GM21737 (cell line): ENCODE data around the gene PRDM16.
"Not testable (repeated sequence)": the region's sequence is repeated elsewhere in the genome, so short reads cannot be mapped to it uniquely, and the experiment has no call there.

Experiments used
- ATAC-seq: cut with Tn5 transposase; IDR thresholded peaks from one replicate; pipeline ENCODE4 v1.9.1; 2021; ENCODE audit warnings: mild to moderate bottlenecking, moderate library complexity; ENCODE audit not compliant: unreplicated experiment

Gene PRDM16

DNA sequence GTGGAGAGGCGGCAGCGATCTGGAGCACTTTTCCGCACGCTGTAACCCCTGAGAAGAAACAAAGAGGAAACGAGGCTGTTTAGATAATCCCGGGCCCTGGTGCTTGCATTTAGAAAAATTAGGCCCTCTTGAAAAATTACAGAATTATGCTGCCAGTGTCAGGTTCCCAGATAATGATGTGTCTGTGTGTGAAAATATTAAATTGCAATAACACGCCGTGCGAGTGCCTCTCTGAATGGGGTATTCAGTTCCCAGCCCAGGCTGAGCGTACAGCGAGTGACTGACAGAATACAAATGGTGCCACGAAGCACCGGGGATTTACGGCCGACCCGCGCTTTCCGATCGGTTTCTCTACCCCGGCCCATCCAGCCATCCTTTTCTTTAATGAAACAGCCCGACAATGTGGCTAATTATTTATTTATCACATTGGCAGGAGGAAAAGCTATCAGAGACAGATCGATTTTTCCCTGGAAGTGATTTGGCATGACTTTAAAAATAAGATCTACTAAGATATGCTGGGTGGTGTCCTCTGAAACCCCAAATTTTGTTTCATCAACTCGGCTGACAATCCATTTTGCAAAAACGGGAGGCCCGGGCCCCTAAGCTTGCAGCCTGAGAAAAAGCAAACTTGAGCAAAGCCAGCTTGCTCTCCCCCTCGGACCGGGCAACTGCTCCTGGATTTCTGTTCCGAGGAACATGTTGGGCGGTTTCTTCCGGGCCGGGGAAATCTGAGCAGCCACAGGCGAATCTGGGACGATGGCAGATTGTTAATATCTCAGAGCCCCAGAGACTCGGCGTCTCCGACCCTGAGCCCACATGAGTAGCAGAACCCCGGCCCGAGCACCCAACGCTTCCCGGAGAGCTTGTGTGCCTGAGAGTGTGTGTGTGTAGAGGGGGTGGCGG, 11.3 kb downstream of the PRDM16 start:
- no peak for ATAC-seq

GRCh38 chr1:3081171-3081683, 12.2 kb downstream of the PRDM16 start:
- ATAC-seq = no peak

DNA sequence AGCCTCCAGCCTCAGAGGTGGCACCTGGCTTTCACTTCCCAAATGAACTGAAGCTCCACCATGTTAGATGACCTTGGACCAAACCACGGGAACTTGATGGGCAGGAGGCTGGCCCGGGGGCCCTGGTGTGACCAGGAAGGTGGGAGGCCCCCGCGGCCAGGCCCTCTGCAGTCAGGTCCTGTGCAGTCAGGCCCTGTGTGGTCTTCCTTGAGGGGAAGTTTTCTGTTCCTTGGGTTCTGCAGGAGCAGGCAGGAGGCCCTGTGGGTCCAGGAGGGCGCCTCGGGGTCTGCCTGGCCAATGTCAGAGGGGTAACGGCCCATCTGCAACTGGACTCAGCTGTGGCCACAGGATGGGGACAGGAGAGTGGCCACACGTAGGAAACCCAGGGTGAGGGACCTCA, 13.0 kb downstream of the PRDM16 start:
- ATAC-seq = no peak

GRCh38 chr1:3082571-3083516, 13.8 kb downstream of the PRDM16 start:
- ATAC-seq = no peak

- no peak for ATAC-seq
These were observed 15.2 kb downstream of the PRDM16 start for GRCh38 chr1:3084154-3084553.

DNA sequence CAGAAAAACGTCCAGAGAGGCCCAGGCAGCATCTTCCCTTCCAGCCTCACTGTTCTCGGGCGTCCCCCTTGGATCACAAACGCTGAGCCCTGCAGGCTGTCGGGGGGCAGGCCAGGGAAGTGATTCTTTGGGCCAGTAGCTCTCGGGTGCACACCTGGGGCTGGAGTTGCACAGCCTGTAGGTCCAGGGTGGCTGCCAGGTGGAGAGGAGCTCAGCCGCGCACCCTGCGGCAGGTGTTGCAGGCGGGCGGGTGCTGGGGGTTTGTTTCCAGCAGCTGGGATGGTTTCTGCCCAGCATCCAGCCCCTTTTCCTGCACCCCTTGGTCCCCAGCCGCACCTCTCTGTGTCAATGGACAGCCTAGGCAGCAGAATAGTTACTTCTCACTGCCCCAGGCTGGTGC, 15.7 kb downstream of the PRDM16 start:
- ATAC-seq = no peak

DNA sequence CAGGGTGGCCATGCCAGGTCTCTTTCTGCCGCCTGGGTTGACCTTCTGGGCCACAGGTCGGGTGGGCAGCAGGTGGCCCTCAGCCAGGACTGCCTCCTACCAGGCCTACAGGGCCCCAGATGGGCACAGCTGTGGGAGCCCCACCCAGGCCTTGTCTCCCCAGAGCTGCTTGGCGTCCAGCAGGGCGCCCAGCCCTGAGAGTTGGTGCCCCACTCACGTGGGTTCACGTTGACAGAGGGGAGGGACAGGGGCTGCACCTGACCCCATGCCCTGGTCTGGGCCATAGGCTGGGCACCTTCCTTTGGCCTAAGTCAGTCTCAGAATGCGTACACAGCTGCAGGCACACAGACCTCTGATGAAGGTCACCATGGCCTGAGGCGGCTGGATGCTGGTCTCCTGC, 16.7 kb downstream of the PRDM16 start:
- no peak for ATAC-seq

GRCh38 chr1:3086272-3086974, 17.4 kb downstream of the PRDM16 start:
- no peak for ATAC-seq

GRCh38 chr1:3087049-3087448, 18.0 kb downstream of the PRDM16 start:
- no peak for ATAC-seq

DNA sequence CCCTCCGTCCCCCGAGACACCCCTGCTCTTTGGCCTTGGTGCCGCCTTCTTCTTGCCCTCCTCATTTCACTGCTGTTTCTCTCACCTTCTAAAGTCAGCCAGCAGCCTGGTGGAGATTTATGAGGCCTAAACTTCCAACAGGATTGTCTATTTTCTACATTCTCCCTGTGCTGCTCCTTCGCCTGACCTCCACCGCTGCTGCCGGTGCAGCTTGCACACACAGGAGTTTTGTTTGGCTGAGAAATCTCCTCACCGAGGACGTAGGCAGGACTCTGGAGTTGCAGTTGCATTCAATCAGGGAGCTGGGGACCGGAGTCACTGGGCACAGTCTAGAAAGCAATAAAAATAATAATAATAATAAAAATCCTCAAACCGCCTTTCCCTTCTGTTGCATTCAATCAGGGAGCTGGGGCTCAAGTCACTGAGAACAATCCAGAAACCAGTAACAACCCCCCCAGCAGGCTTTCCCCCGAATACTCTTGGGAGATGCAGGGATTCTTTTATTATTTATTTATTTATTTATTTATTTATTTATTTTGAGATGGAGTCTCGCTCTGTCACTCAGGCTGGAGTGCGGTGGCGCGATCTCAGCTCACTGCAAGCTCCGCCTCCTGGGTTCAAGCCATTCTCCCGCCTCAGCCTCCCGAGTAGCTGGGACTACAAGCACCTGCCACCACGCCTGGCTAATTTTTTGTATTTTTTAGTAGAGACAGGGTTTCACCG, 19.1 kb downstream of the PRDM16 start:
- ATAC-seq = not testable (repeated sequence)

GRCh38 chr1:3089490-3089889, 20.5 kb downstream of the PRDM16 start:
- no peak for ATAC-seq

DNA sequence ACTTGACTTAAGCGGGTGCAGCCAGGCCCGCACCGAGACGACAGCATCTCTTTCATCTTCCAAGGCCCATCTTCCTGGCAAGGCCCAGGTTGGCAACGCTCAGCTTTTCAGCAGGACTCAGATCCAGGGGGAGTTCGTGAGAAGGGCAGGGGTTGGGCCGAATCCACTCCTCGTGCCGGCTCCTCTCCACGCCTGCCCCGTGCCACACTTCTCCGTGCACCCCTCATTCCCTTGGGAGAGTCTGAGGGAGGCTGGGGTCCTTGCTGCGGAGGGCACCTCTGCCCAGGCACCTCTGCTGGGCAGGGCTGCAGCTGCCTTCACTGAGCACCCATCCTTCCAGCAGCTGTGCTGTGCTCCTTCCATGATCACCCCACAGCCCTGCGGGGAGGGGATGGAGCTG, 22.3 kb downstream of the PRDM16 start:
- ATAC-seq = no peak

GRCh38 chr1:3092530-3092929, 23.5 kb downstream of the PRDM16 start:
- ATAC-seq = no peak

- ATAC-seq = no peak
These were observed 25.1 kb downstream of the PRDM16 start for GRCh38 chr1:3093898-3094626.

- no peak for ATAC-seq
These were observed 26.1 kb downstream of the PRDM16 start for GRCh38 chr1:3094863-3095780.

GRCh38 chr1:3096345-3096744, 27.3 kb downstream of the PRDM16 start:
- ATAC-seq = no peak

- ATAC-seq = no peak
These were observed 28.2 kb downstream of the PRDM16 start for GRCh38 chr1:3097231-3097630.

DNA sequence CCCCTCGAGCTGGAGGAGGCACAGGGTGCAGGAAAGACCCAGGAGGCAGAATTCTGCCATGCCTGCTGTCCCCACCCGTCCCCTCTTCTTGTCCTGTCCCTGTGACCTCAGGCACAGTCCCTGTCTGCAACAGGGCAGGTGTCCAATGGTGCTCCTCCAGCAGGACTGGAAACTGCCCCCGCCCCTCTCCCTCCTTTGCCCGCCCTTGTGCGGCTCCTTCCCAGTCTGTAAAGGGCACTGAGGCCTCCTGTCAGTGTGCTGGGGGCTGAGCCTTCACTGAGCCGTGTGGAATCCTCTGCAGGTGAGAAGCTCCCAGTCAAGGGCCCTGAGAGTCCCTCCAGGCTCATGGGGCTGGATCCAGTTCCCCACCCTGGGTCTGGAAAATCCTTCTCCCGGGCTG, 28.9 kb downstream of the PRDM16 start:
- ATAC-seq = no peak

DNA sequence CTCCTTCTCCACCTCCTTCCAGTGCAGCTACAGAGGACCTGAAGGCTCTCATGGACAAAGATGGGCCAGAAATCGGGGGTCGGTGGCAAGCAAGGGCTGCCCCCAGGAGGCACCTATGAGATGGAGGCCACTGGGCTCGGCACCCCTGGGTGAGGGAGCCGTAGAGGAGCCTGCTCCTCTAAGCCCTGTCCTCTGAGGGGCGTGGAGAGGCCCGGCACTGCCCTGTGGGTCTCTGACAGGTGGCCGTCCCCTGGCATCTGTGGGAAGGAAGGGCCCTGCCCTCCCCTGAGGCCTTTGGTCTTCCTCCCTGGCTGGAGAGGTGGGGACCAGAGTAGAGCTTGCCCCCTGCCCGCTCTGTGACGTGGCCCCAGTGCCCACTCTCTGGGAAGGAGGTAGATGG, 30.9 kb downstream of the PRDM16 start:
- ATAC-seq = no peak
